Stimulated activated CD8-positive, alpha-beta memory T cell treated with anti-CD3 and anti-CD28 coated beads, Interleukin-12 subunit alpha, Interleukin-12 subunit beta, amount 100 ng/mL, for 24 hours (primary cell): ENCODE results near the gene VNN1.

Source experiments
- DNase-seq: peaks from one replicate; pipeline ENCODE4 v3.0.0-alpha.2; 2020; ENCODE audit errors: extremely low read depth

VNN1 gene, protein sequence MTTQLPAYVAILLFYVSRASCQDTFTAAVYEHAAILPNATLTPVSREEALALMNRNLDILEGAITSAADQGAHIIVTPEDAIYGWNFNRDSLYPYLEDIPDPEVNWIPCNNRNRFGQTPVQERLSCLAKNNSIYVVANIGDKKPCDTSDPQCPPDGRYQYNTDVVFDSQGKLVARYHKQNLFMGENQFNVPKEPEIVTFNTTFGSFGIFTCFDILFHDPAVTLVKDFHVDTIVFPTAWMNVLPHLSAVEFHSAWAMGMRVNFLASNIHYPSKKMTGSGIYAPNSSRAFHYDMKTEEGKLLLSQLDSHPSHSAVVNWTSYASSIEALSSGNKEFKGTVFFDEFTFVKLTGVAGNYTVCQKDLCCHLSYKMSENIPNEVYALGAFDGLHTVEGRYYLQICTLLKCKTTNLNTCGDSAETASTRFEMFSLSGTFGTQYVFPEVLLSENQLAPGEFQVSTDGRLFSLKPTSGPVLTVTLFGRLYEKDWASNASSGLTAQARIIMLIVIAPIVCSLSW

GRCh38 chr6:132713352-132714134 lies at the start of gene VNN1:
TSS of gene VNN1 (minus strand) at chr6:132714055. CDS start at chr6:132714035, 20 bp downstream.
- DNase-seq: no peak

GRCh38 chr6:132763269-132763668 lies 49.4 kb upstream of the VNN1 start:
- no peak for DNase-seq

- DNase-seq: no peak
Observed at GRCh38 chr6:132760256-132760655, 46.4 kb upstream of the VNN1 start.

- no peak for DNase-seq
Observed at GRCh38 chr6:132758689-132759088, 44.8 kb upstream of the VNN1 start.

- no peak for DNase-seq
Observed at GRCh38 chr6:132752255-132752654, 38.4 kb upstream of the VNN1 start.

DNA sequence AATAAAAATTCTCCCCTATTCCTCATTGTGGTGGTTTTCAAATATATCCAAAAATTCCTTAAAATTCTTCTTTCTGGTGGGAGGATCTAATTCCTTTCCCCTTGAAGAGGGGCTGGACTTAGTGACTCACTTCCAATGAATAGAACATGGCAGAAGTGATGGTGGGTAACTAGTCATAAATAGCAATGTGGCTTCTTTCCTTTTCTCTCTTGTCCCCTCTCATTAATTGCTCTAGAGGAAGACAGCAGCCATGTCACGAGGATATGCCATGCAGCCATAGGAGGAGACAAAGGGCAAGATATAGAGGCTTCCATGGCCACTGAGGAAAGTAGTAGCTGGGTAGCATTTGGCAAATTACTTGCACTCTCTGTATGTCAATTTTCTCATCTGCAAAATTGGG lies 38.0 kb upstream of the VNN1 start:
- no peak for DNase-seq

- no peak for DNase-seq
Observed at GRCh38 chr6:132751306-132751705, 37.5 kb upstream of the VNN1 start.

DNA sequence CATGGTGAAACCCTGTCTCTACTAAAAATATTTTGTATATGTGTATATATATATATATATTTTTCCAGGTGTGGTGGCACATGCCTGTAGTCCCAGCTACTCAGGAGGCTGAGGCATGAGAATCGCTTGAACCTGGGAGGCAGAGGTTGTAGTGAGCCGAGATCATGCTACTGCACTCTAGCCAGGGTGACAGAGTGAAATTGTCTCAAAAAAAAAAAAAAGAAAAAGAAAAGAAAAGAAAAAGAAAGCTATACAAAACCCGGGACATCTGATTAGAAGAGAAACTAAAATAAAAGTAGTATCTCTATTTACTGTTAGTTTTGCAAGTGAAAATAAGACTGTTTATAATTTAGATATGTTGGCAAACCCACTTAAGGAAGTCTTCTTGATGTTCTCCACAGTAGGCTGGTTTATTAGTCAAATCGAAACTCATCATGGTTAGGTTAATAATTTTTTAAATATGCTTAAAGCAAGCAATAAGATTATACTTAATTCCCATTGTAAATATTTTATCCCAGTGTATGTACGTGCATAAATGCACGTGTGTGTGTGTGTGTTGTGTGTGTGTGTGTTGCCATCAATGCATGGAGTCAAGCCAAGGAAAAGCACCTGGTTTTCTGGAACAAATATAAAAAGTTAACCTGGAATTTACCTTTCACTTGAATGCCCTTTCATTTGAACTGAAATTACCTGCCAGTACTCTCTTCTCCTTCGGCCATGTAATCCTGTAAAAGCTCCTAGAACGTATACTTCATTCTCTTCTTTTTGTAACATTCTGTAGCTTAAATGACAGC lies 36.8 kb upstream of the VNN1 start:
- no peak for DNase-seq

GRCh38 chr6:132749111-132749510 lies 35.3 kb upstream of the VNN1 start:
- no peak for DNase-seq

DNA sequence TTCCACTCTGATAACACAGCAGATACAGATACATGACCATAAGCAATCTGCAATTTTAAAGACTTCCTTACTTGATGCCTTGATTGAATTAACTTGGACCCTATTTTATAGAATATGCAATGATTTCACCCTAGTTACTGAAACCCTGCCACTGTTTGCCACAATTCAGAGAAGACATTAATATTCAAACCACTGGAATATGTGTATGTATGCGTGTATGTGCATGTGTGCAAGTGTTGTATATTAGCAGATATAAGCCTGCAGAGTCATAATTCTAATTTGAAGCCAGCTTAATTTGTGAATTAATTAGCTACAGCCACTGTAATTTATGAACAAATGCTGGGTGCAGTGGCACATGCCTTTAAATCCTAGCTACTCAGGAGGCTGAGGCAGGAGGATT lies 34.6 kb upstream of the VNN1 start:
- no peak for DNase-seq

DNA sequence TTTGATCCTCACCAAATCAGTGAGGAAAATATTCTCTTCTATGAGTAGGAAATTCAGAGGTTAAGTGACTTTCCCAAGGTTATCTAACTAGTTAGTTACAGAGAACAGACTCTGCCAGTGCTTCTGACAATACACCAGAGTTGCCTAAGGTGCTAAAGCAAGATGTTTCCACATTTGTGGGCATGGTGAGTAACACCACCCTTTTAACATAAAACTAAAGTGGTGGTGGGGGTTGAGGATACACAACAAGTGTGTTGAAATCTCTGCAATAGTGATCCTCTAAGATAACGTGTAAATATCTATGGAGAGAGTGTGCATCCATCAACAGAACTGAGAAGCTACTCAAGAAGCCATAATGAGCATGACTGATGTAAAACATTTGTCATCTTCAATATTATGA lies 32.2 kb upstream of the VNN1 start:
- no peak for DNase-seq

DNA sequence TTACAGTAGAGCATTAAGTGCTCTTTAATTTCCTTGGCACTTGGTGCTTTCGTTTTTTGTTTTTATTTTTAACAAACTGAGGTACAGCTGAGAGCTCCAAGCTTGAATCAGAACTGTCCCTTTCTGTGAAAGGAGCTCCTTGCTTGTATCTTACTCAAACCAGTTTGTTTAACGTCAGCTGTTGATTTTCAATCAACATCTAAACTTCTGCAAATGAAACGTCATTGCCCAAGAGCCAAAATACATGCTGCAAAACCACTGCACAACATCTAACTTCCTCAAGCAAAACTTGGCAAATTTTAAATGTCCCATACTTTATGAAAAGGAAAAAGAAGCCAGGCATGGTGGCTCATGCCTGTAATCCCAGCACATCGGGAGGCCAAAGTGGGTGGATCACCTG lies 28.6 kb upstream of the VNN1 start:
- no peak for DNase-seq

GRCh38 chr6:132741281-132741680 lies 27.4 kb upstream of the VNN1 start:
- DNase-seq: no peak

DNA sequence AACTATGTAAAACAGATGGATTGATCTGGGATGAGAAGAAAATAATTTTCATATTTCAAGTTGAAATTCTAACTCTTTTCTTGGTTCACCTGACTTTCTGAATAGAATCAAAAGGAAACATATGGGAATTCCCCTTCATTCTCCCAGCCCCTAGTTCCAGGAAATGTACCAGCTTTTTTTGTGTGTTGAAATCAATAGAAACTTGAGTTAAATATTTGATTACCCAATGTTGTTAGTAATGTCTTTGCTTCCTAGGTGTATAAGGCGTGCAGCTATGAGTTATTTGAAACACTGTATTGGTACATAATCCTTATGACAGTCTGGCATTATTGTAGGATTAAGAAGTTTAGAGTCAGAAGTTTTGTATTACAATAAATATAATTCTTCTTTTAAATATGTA lies 22.4 kb upstream of the VNN1 start:
- DNase-seq: no peak

GRCh38 chr6:132734694-132735236 lies 20.9 kb upstream of the VNN1 start:
- DNase-seq: no peak

DNA sequence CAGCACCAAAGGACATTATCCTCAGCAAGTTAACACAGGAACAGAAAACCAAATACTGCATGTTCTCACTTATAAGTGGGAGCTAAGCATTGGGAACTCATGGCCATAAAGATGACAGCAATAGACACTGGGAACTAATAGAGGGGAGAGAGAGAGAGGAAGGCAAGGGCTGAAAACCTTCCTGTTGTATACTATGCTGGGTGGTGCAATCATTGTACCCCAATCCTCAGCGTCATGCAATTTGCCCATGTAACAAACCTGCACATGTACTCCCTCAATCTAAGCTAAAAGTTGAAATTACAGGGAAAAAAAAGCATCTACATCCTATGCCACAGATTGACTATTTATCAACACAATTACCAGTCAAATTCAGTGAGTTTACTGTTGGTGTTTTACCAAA lies 20.0 kb upstream of the VNN1 start:
- DNase-seq: no peak

GRCh38 chr6:132733283-132733682 lies 19.4 kb upstream of the VNN1 start:
- no peak for DNase-seq

DNA sequence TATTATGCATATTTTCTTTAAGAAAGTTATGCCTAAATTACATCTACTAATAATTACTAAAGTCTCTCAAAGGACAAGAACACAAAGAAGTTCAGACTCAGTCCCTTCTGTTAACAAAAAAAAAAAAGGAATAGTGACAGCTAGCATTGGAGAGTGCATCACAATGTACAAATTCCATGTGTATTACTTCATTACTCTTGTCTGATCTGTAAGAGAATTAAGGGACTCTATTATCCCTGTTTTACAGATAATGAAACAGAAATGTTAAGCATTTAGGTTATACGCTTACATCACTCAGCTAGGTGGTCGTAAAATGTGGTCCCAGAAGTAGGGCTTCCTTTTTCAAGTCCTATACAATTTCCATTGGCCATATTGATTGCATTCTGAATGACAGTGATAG lies 17.2 kb upstream of the VNN1 start:
- no peak for DNase-seq

DNA sequence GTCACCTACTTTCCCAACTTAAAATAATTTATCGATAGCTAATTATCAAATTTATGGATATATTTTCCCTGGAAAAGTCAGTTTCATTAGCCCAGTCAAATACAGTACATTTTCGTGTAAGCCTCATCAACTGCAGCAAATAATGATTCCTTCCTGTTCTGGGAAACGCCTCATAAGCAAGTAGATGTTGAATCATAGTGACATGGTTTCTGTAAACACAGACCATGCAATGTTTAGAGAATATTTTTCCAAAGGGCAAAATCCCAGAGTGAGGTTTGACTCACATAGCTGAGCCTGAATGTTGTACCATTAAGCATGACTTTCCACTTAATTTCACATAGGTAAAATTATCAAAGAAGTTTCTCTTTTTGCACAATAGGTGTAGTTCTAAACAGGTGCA lies 16.7 kb upstream of the VNN1 start:
- no peak for DNase-seq

- DNase-seq: no peak
Observed at GRCh38 chr6:132728616-132729015, 14.8 kb upstream of the VNN1 start.

DNA sequence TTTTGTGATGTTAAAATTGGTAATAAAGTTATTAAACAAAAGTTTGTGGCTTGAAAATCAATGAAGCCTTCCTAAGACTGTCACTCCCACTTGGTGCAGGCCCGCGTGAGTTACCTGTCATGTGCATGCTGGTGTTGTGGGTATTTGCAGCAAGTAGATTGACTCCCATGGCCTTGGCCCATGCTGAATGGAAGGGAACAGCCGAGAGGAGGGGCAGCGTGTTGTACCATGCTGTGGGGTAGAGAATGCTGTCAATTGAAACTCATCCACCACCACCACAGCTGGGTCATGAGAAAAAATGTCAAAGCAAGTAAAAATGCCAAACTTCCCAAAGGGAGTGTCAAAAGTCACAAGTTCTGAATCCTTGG lies 12.7 kb upstream of the VNN1 start:
- no peak for DNase-seq
